ENCODE measurements around the gene SHC2. TPM values are rescaled to one million over a fixed set of nuclear protein-coding genes. Genes with fewer than 3 reads are reported as not detected.

The SHC2 gene
- total and polyA plus RNA-seq, 9 of the 15 experiments (the other 6 are each of a cell fraction or from before 2014, with no cell fraction given), result 0.14 to 0.36 (median 0.17) TPM; not detected in 5

GRCh38 chr19:434152-434960 lies 26.5 kb downstream of the SHC2 start:
- TF ChIP-seq ETV5 (CRISPR knock-in tag; IDR thresholded peaks at IDR 0.05; ENCODE audit: low read depth), result no peak
- TF ChIP-seq, protein P1, sequence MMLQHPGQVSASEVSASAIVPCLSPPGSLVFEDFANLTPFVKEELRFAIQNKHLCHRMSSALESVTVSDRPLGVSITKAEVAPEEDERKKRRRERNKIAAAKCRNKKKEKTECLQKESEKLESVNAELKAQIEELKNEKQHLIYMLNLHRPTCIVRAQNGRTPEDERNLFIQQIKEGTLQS (IDR thresholded peaks at IDR 0.05), result peak; percentile 44; the same call in 1 of the 2 replicates
- TF ChIP-seq, protein P1 (CRISPR knock-in tag; conservative IDR thresholded peaks at IDR 0.05), result no peak
- peak in 1 of 2 experiments; percentile 53; a peak in 2 of 4 replicates for TF ChIP-seq TRIM24 (IDR thresholded peaks at IDR 0.05)
- H3K9me1 ChIP-seq (ENCODE audit: control insufficient read depth, insufficient read depth, low read length), result no peaks in the 10 kb centered on the region
- FAIRE-seq (peak; percentile 32), DNase-seq (ENCODE audit: extremely low read depth in 1 of 4, low spot score in 3 of 4) (no peak), ATAC-seq (no peak)
- H3K79me2 ChIP-seq (ENCODE audit: control insufficient read depth, insufficient read depth, low read length), result no peaks in the 10 kb centered on the region
- peaks cover 13 to 44% of the 10 kb centered on the region in 2 experiments; a peak in 4 of 5 replicates for H3K27me3 ChIP-seq (ENCODE audit: control insufficient read depth in 2 of 2, insufficient read depth in 2 of 2, low read length in 2 of 2)
- CTCF ChIA-PET (ENCODE audit: low intra/inter-chr PET ratio), result no interaction called here
- H3K9ac ChIP-seq (ENCODE audit: insufficient read depth in 1 of 2, low read depth in 2 of 2, low read length in 2 of 2), result no peak overlapping the region
- in situ Hi-C loops (cut with MboI) (no loop called here), intact Hi-C loops (cut with micrococcal nuclease) (no loop called here)
- WGBS (ENCODE audit: insufficient coverage, low coverage, missing lambda C conversion rate), result 10% methylated on average over 18 of the region's 22 CpGs
- peaks cover 5% of the 10 kb centered on the region for H3K9me3 ChIP-seq (replicated peaks; ENCODE audit: control insufficient read depth, insufficient read depth, low read depth, low read length)
- no peak overlapping the region for H3K4me3 ChIP-seq
- H3K4me2 ChIP-seq (ENCODE audit: insufficient read depth, low read length), result no peak overlapping the region
- H3K27ac ChIP-seq (ENCODE audit: extremely low read depth, low read depth, low read length), result no peak overlapping the region
- H3K36me3 ChIP-seq (ENCODE audit: control insufficient read depth, insufficient read depth, low read length), result no peaks in the 10 kb centered on the region
- peaks cover 3% of the 10 kb centered on the region; the same call in 1 of the 2 replicates for H4K20me1 ChIP-seq (replicated peaks; ENCODE audit: control insufficient read depth, insufficient read depth, low read length)
- H3K4me1 ChIP-seq (replicated peaks in 1 of 2; ENCODE audit: control insufficient read depth in 2 of 2, insufficient read depth in 2 of 2, low read length in 2 of 2), result peaks cover 0 to 24% of the 10 kb centered on the region in 2 experiments; a peak in 1 of 5 replicates
- POLR2A ChIA-PET, result interaction anchor here (0.7 kb wide), 1 partner anchor 69 kb away, joined by 3 read pairs; no protein-coding TSS in a partner anchor
- no TSS peak for BruUV-seq (replicated peaks)
- no peak overlapping the region for H2AFZ ChIP-seq (ENCODE audit: low read depth, low read length)

Measured in K562 (cell line).